ENCODE measurements around the gene MAVS. TPM values are rescaled to one million over a fixed set of nuclear protein-coding genes. Genes with fewer than 3 reads are reported as not detected.

MAVS gene
- 10 to 100 TPM; 28.5 to 50.0 (median 40.1) TPM for total RNA-seq

- peaks cover 0 to 36% (median 13%) of the 10 kb centered on the region in 3 donors for H3K4me1 ChIP-seq
- H3K36me3 ChIP-seq, result peaks cover 0 to 4% of the 10 kb centered on the region in 2 donors
- H3K9me3 ChIP-seq, result no peaks in the 10 kb centered on the region
- WGBS, 2 donors (ENCODE audit: low coverage in 1 of 2), result no CpG with 5 or more reads among the region's 72 CpGs
- peak within 1 kb of the TSS; percentile 88 to 94 (median 92) for H3K27ac ChIP-seq
- H3K4me3 ChIP-seq, result peak within 1 kb of the TSS; percentile 76 to 84
- ATAC-seq, result peak; percentile 98
- TF ChIP-seq POLR2AphosphoS5 (IDR thresholded peaks at IDR 0.05) (peak; percentile 54), CTCF (IDR thresholded peaks at IDR 0.05) (peak in 1 of 4 experiments; percentile 16), POLR2A (IDR thresholded peaks at IDR 0.05) (peak; percentile 77 to 80), EP300 (IDR thresholded peaks at IDR 0.05) (no peak)
- no peaks in the 10 kb centered on the region for H3K27me3 ChIP-seq
These were observed at the start of gene MAVS for GRCh38 chr20:3846740-3847428. Gene MAVS, plus strand, starts transcription at chr20:3846834. Its CDS starts 7,791 bp downstream, at chr20:3854625.

- Histone ChIP-seq H3K9me3 (no peaks in the 10 kb centered on the region), H3K4me1 (peaks cover 0 to 68% (median 30%) of the 10 kb centered on the region in 3 donors), H3K36me3 (peaks cover 0 to 45% of the 10 kb centered on the region in 2 donors), H3K27ac (peak overlapping the region in 3 of 4 donors; percentile 96 to 99 (median 97)), H3K27me3 (no peaks in the 10 kb centered on the region), H3K4me3 (peak overlapping the region; percentile 80 to 93)
- 59% methylated on average over 2 of the region's 5 CpGs; no CpG with 5 or more reads in 1 of the 2 donors for WGBS, 2 donors (ENCODE audit: low coverage in 1 of 2)
- TF ChIP-seq CTCF (IDR thresholded peaks at IDR 0.05), result no peak
- no peak for TF ChIP-seq POLR2A (IDR thresholded peaks at IDR 0.05)
- TF ChIP-seq POLR2AphosphoS5 (IDR thresholded peaks at IDR 0.05), result no peak
- no peak for TF ChIP-seq EP300 (IDR thresholded peaks at IDR 0.05)
- no peak for ATAC-seq
These were observed 49.4 kb upstream of the MAVS start for GRCh38 chr20:3797226-3797545.

DNA sequence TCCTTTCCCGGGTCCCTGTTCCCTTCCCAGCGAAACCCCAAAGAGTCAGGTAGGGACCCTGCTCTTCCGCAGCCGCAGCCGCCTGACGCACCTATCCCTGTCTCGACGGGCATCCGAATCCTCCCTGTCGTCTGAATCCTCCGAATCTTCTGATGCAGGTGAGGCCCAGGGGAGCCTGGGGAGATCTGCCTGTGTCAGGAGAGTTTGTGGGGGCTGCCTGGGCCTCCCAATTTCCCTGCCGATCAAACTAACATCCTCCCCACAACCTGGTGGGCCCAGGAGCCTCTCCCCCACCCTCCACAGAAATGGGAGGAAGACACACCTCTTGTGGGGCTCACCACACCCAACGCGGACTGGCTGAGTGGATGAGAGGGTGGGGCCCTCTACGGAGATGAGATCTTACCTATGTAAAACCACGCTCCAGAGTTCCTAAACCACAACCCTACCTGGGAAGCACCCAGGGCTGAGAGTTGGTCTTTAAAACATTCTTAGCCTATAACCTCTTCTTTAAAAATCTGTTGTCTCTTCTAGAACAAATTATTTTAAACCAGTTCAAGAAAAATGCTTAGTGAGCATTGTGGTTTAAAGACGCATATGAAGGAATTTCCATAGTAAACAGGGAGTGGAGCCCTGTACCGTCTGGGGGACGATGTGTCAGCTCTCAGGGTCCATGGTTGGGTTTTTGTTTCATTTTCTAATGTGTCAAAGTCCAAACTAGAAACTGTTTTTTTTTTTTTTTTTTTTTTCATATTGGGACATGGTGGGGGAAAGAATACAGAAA is 48.9 kb upstream of the MAVS start:
- peaks cover 0 to 51% of the 10 kb centered on the region in 2 donors for H3K36me3 ChIP-seq
- 40 to 60% methylated on average over 7 to 16 of the region's 19 CpGs for WGBS, 2 donors (ENCODE audit: low coverage in 1 of 2)
- H3K27me3 ChIP-seq, result no peaks in the 10 kb centered on the region
- H3K4me1 ChIP-seq, result peaks cover 0 to 74% (median 30%) of the 10 kb centered on the region in 3 donors
- peak overlapping the region; percentile 80 to 93 for H3K4me3 ChIP-seq
- no peaks in the 10 kb centered on the region for H3K9me3 ChIP-seq
- no peak for TF ChIP-seq CTCF (IDR thresholded peaks at IDR 0.05)
- TF ChIP-seq POLR2A (IDR thresholded peaks at IDR 0.05), result no peak
- TF ChIP-seq EP300 (IDR thresholded peaks at IDR 0.05), result no peak
- no peak for TF ChIP-seq POLR2AphosphoS5 (IDR thresholded peaks at IDR 0.05)
- H3K27ac ChIP-seq, result peak overlapping the region in 3 of 4 donors; percentile 96 to 99 (median 97)
- ATAC-seq, result no peak

DNA sequence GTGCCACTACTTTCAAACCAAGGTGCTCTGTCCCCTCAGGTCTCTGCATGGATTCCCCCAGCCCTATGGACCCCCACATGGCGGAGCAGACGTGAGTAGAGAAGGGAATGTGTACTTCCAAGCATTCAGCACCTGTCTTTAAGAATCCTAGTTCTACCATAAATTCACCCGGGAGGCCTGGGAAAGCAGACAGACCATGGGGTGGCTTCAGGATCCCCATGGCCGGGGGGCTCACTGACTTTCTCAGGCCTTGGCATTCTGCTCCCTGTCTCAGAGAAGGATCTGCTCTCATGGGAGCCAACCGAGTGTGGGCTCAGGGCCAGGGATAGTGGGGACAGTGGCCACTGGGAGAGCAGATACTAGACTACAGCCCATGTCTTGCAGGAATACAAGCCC is 48.3 kb upstream of the MAVS start:
- TF ChIP-seq CTCF (IDR thresholded peaks at IDR 0.05), result no peak
- no peak for TF ChIP-seq EP300 (IDR thresholded peaks at IDR 0.05)
- no peak for TF ChIP-seq POLR2AphosphoS5 (IDR thresholded peaks at IDR 0.05)
- TF ChIP-seq POLR2A (IDR thresholded peaks at IDR 0.05), result no peak
- WGBS, 2 donors (ENCODE audit: low coverage in 1 of 2), result 27% methylated on average over 2 of the region's 5 CpGs; no CpG with 5 or more reads in 1 of the 2 donors
- H3K9me3 ChIP-seq, result no peaks in the 10 kb centered on the region
- H3K27me3 ChIP-seq, result no peaks in the 10 kb centered on the region
- ATAC-seq, result no peak
- H3K27ac ChIP-seq, result peak overlapping the region in 3 of 4 donors; percentile 28 to 99 (median 96)
- H3K36me3 ChIP-seq, result peaks cover 0 to 57% of the 10 kb centered on the region in 2 donors
- H3K4me3 ChIP-seq, result peak overlapping the region in 1 of 2 donors; percentile 80
- H3K4me1 ChIP-seq, result peaks cover 0 to 76% (median 30%) of the 10 kb centered on the region in 3 donors
